CD4-positive, alpha-beta T cell treated with Interleukin-6 for 4 hours (primary cell): Measurements from ENCODE around the gene PLD1.
"Not testable (repeated sequence)": the region's sequence is repeated elsewhere in the genome, so short reads cannot be mapped to it uniquely, and the experiment has no call there.

Source experiments
- DNase-seq: peaks from one replicate; pipeline ENCODE4 v3.0.0-alpha.2; 2020; ENCODE audit warnings: mixed read lengths

The PLD1 gene

GRCh38 chr3:171654809-171655208, 155.5 kb downstream of the PLD1 start:
- no peak for DNase-seq

GRCh38 chr3:171654326-171654725, 156.0 kb downstream of the PLD1 start:
- DNase-seq = no peak

- no peak for DNase-seq
Observed at GRCh38 chr3:171653701-171654100, 156.6 kb downstream of the PLD1 start.

GRCh38 chr3:171652932-171653331, 157.4 kb downstream of the PLD1 start:
- DNase-seq = no peak

- DNase-seq = no peak
Observed at GRCh38 chr3:171649911-171650592, 160.2 kb downstream of the PLD1 start.

- no peak for DNase-seq
Observed at GRCh38 chr3:171649267-171649666, 161.0 kb downstream of the PLD1 start.

- DNase-seq = no peak
Observed at GRCh38 chr3:171648069-171648468, 162.2 kb downstream of the PLD1 start.

- DNase-seq = no peak
Observed at GRCh38 chr3:171646357-171647133, 163.7 kb downstream of the PLD1 start.

GRCh38 chr3:171644681-171645080, 165.6 kb downstream of the PLD1 start:
- no peak for DNase-seq

- no peak for DNase-seq
Observed at GRCh38 chr3:171643681-171644080, 166.6 kb downstream of the PLD1 start.

GRCh38 chr3:171643033-171643432, 167.2 kb downstream of the PLD1 start:
- no peak for DNase-seq

- no peak for DNase-seq
Observed at GRCh38 chr3:171640520-171641412, 169.5 kb downstream of the PLD1 start.

GRCh38 chr3:171636666-171637065, 173.6 kb downstream of the PLD1 start:
- no peak for DNase-seq

GRCh38 chr3:171632766-171633165, 177.5 kb downstream of the PLD1 start:
- DNase-seq = no peak

- not testable (repeated sequence) for DNase-seq
Observed at GRCh38 chr3:171626799-171627198, 183.5 kb downstream of the PLD1 start.

- no peak for DNase-seq
Observed at GRCh38 chr3:171622126-171622525, 188.2 kb downstream of the PLD1 start.

- DNase-seq = no peak
Observed at GRCh38 chr3:171620825-171621434, 189.4 kb downstream of the PLD1 start.

GRCh38 chr3:171616798-171617197, 193.5 kb downstream of the PLD1 start:
- no peak for DNase-seq

GRCh38 chr3:171615686-171616085, 194.6 kb downstream of the PLD1 start:
- no peak for DNase-seq

- DNase-seq = no peak
Observed at GRCh38 chr3:171615281-171615680, 195.0 kb downstream of the PLD1 start.

- DNase-seq = no peak
Observed at GRCh38 chr3:171614318-171614921, 195.9 kb downstream of the PLD1 start.

- DNase-seq = no peak
Observed at GRCh38 chr3:171607452-171607851, 202.8 kb downstream of the PLD1 start.
